ENCODE data around the gene RPS29. TPM values are rescaled to one million over a fixed set of nuclear protein-coding genes. Genes with fewer than 3 reads are reported as not detected.

The RPS29 gene
- total and polyA plus RNA-seq, 10 of the 15 experiments (the other 5 are each of a cell fraction or from before 2014, with no cell fraction given) = 2,685 to 10,815 (median 4,359) TPM

DNA sequence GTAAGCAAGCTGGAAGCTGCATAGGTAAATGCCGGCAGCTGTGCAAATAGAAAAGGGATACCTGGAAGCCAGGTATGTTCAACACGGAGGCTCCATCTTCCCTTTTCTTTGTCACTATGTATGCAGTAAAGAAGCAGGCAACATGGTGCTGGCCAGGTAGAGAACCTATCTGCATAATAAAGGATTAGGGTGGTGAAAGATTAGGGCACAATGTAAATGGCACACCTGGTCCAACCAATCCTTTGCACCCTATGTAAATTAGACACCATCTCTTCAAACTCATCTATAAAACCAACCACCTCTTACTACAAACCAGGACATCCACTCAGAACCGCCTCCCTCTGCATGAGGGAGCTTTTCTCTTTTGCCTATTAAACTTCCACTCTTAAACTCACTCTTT is 32.3 kb downstream of the RPS29 start:
- WGBS (ENCODE audit: insufficient coverage, insufficient replicate concordance, low lambda C conversion rate, missing lambda C conversion rate) = 42% methylated on average over 3 of the region's 3 CpGs
- no peaks in the 10 kb centered on the region for H3K4me1 ChIP-seq (ENCODE audit: control insufficient read depth, insufficient read depth, low read length)
- no peak overlapping the region for H3K4me2 ChIP-seq (ENCODE audit: control insufficient read depth, insufficient read depth)
- H3K9me3 ChIP-seq (replicated peaks; ENCODE audit: control insufficient read depth, insufficient read depth, low read length) = no peaks in the 10 kb centered on the region
- RAD21 ChIA-PET (ENCODE audit: unreplicated experiment) = interaction anchor here (1.7 kb wide), 1 partner anchor 92 kb away, joined by 4 read pairs; no protein-coding TSS in a partner anchor
- POLR2A ChIA-PET = no interaction called here
- SMC1A ChIA-PET (ENCODE audit: uncharacterized antibody, unreplicated experiment) = interaction anchor here (0.8 kb wide), 1 partner anchor 32 kb away, joined by 3 read pairs; no protein-coding TSS in a partner anchor
- CTCF ChIA-PET = interaction anchor here (2.6 kb wide), 1 partner anchor 92 kb away, joined by 12 read pairs; no protein-coding TSS in a partner anchor
- in situ Hi-C loops (cut with MboI) = no loop called here
- intact Hi-C loops (cut with micrococcal nuclease; ENCODE audit: unreplicated experiment) = no loop called here
- no peak overlapping the region for H3K27ac ChIP-seq (ENCODE audit: control insufficient read depth, insufficient read depth)
- no peaks in the 10 kb centered on the region for H4K20me1 ChIP-seq (ENCODE audit: control insufficient read depth, insufficient read depth)
- H3K4me3 ChIP-seq = no peak overlapping the region
- DNase-seq (ENCODE audit: low read depth, low spot score) (no peak), ATAC-seq (no peak), FAIRE-seq (no peak)
- no peaks in the 10 kb centered on the region for H3K27me3 ChIP-seq (replicated peaks in 1 of 2; ENCODE audit: control insufficient read depth in 2 of 2, insufficient read depth in 2 of 2, low read length in 1 of 2)
- no peaks in the 10 kb centered on the region for H3K79me2 ChIP-seq (ENCODE audit: control insufficient read depth, insufficient read depth, low read length)
- BruUV-seq (replicated peaks) = no TSS peak
- no peak overlapping the region for H3K9ac ChIP-seq (ENCODE audit: control insufficient read depth, insufficient read depth, low read length)
- TF ChIP-seq YY1 (IDR thresholded peaks at IDR 0.05; ENCODE audit: low read depth, low read length) (no peak), PML (IDR thresholded peaks at IDR 0.05; ENCODE audit: low read length) (no peak), ESRRA (IDR thresholded peaks at IDR 0.05; ENCODE audit: low read length) (no peak), JUNB (IDR thresholded peaks at IDR 0.05) (no peak)
- TF ChIP-seq, protein P1, sequence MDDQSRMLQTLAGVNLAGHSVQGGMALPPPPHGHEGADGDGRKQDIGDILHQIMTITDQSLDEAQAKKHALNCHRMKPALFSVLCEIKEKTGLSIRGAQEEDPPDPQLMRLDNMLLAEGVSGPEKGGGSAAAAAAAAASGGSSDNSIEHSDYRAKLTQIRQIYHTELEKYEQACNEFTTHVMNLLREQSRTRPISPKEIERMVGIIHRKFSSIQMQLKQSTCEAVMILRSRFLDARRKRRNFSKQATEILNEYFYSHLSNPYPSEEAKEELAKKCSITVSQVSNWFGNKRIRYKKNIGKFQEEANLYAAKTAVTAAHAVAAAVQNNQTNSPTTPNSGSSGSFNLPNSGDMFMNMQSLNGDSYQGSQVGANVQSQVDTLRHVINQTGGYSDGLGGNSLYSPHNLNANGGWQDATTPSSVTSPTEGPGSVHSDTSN (IDR thresholded peaks at IDR 0.05; ENCODE audit: insufficient replicate concordance, low read depth, low read length) = no peak
- H2AFZ ChIP-seq (ENCODE audit: control insufficient read depth, low read depth, low read length) = no peak overlapping the region
- H3K36me3 ChIP-seq (ENCODE audit: control insufficient read depth in 2 of 2, insufficient read depth in 2 of 2, low read length in 1 of 2) = no peaks in the 10 kb centered on the region

DNA sequence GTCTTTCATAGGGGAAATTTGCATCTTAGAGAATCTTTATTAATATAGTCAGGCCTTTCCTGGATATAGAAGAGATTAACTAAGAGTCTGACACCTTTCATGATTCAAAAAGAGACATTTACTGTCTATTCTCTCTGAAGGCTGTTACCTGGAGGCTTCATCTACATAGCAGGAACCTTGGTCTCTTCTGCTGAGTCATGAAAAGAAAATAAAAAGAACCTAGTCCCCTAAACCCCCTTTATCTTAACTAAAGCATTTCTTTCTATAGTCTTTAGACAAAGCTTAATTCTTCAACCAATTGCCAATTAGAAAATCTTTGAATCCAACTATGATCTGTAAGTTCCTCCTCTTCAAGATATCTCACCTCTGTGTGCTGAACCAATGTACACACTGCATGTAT is 33.1 kb downstream of the RPS29 start:
- ChIA-PET POLR2A (interaction anchor here (0.5 kb wide), 1 partner anchor 293 kb away, joined by 5 read pairs; no protein-coding TSS in a partner anchor), SMC1A (ENCODE audit: uncharacterized antibody, unreplicated experiment) (interaction anchor here (0.8 kb wide), 1 partner anchor 23 kb away, joined by 3 read pairs; no protein-coding TSS in a partner anchor), CTCF (interaction anchor here (2.6 kb wide), 1 partner anchor 92 kb away, joined by 12 read pairs; no protein-coding TSS in a partner anchor), RAD21 (ENCODE audit: unreplicated experiment) (interaction anchor here (1.7 kb wide), 1 partner anchor 91 kb away, joined by 4 read pairs; no protein-coding TSS in a partner anchor)
- no peaks in the 10 kb centered on the region for H3K4me1 ChIP-seq (ENCODE audit: control insufficient read depth, insufficient read depth, low read length)
- BruUV-seq (replicated peaks) = no TSS peak
- no peak overlapping the region for H3K9ac ChIP-seq (ENCODE audit: control insufficient read depth, insufficient read depth, low read length)
- no peak for FAIRE-seq
- no peaks in the 10 kb centered on the region for H3K27me3 ChIP-seq (replicated peaks in 1 of 2; ENCODE audit: control insufficient read depth in 2 of 2, insufficient read depth in 2 of 2, low read length in 1 of 2)
- in situ Hi-C loops (cut with MboI) (no loop called here), intact Hi-C loops (cut with micrococcal nuclease; ENCODE audit: unreplicated experiment) (no loop called here)
- H4K20me1 ChIP-seq (ENCODE audit: control insufficient read depth, insufficient read depth) = no peaks in the 10 kb centered on the region
- no peak overlapping the region for H3K4me3 ChIP-seq
- H3K9me3 ChIP-seq (replicated peaks; ENCODE audit: control insufficient read depth, insufficient read depth, low read length) = no peaks in the 10 kb centered on the region
- H2AFZ ChIP-seq (ENCODE audit: control insufficient read depth, low read depth, low read length) = no peak overlapping the region
- DNase-seq (ENCODE audit: low read depth, low spot score) = no peak
- no peak overlapping the region for H3K4me2 ChIP-seq (ENCODE audit: control insufficient read depth, insufficient read depth)
- no peaks in the 10 kb centered on the region for H3K36me3 ChIP-seq (ENCODE audit: control insufficient read depth in 2 of 2, insufficient read depth in 2 of 2, low read length in 1 of 2)
- no peaks in the 10 kb centered on the region for H3K79me2 ChIP-seq (ENCODE audit: control insufficient read depth, insufficient read depth, low read length)
- no peak overlapping the region for H3K27ac ChIP-seq (ENCODE audit: control insufficient read depth, insufficient read depth)
- no peak for ATAC-seq
- no peak for TF ChIP-seq SMAD1 (IDR thresholded peaks at IDR 0.05; ENCODE audit: low read depth, partially characterized antibody)
- no peak for TF ChIP-seq E4F1 (IDR thresholded peaks at IDR 0.05; ENCODE audit: borderline replicate concordance, partially characterized antibody)
- TF ChIP-seq, protein P2, sequence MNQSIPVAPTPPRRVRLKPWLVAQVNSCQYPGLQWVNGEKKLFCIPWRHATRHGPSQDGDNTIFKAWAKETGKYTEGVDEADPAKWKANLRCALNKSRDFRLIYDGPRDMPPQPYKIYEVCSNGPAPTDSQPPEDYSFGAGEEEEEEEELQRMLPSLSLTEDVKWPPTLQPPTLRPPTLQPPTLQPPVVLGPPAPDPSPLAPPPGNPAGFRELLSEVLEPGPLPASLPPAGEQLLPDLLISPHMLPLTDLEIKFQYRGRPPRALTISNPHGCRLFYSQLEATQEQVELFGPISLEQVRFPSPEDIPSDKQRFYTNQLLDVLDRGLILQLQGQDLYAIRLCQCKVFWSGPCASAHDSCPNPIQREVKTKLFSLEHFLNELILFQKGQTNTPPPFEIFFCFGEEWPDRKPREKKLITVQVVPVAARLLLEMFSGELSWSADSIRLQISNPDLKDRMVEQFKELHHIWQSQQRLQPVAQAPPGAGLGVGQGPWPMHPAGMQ (IDR thresholded peaks at IDR 0.05; ENCODE audit: borderline replicate concordance) = no peak
- no peak for TF ChIP-seq JUND (IDR thresholded peaks at IDR 0.05; ENCODE audit: low read depth, low read length)
- no peak for TF ChIP-seq SMARCA5 (IDR thresholded peaks at IDR 0.05)
- TF ChIP-seq GABPA (IDR thresholded peaks at IDR 0.05; ENCODE audit: low read depth) = no peak
- TF ChIP-seq STAT3 (IDR thresholded peaks at IDR 0.05; ENCODE audit: low read depth, low read length) = no peak
- TF ChIP-seq TBL1XR1 (IDR thresholded peaks at IDR 0.05; ENCODE audit: low read depth, low read length) = no peak
- TF ChIP-seq ZNF207 (IDR thresholded peaks at IDR 0.05; ENCODE audit: borderline replicate concordance) = no peak

Measured in GM12878 (cell line).